HG02610 (cell line): ENCODE measurements around the gene GGA3.

ENCODE experiments used
- ATAC-seq: cut with Tn5 transposase; IDR thresholded peaks from one replicate; pipeline ENCODE4 v1.9.1; 2021; ENCODE audit warnings: mild to moderate bottlenecking, moderate library complexity; ENCODE audit not compliant: unreplicated experiment

The GGA3 gene

GRCh38 chr17:75250009-75250471 lies 11.4 kb downstream of the GGA3 start:
- ATAC-seq: peak; percentile 88

DNA sequence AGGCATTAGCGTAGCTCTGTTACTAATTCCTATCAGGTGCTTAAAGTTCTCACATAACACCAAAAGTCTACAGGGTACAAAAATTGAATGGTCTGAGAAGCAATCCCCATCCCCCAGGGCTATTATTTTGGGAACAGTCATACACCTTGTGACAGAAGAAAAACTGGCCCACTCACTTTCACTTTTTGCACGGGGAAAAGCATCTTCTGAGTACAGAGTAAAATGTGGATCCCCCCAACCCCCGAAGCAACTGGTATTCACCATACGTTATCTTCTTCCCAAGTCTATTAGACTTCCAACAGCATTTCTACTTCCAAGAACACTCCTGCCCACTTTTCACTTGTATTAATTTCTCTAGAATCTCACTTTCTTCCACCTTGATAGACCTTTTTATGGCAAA lies 11.8 kb downstream of the GGA3 start:
- ATAC-seq: no peak

DNA sequence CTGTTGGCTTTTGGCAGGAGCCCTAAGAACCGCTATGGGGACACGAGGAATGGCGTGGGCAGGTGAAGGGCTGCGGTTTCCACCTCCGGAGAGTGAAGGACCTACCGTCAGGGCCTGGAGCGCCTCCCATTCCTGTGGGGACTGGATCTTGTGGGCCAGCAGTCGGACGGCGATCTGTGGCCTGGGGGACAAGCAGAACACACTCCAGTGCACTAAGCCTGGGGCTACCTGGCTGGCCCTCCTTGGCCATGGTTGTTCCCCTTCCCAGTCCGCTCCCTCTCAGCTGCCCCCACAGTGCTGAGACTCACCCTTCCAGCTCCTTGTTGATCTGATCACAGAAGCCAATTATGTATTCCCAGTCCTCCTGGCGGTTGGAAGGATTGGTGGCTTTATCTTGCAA lies 15.0 kb downstream of the GGA3 start:
- no peak for ATAC-seq

- ATAC-seq: no peak
These were observed 16.4 kb downstream of the GGA3 start for GRCh38 chr17:75245011-75245410.

- ATAC-seq: no peak
These were observed 17.1 kb downstream of the GGA3 start for GRCh38 chr17:75244133-75244866.

DNA sequence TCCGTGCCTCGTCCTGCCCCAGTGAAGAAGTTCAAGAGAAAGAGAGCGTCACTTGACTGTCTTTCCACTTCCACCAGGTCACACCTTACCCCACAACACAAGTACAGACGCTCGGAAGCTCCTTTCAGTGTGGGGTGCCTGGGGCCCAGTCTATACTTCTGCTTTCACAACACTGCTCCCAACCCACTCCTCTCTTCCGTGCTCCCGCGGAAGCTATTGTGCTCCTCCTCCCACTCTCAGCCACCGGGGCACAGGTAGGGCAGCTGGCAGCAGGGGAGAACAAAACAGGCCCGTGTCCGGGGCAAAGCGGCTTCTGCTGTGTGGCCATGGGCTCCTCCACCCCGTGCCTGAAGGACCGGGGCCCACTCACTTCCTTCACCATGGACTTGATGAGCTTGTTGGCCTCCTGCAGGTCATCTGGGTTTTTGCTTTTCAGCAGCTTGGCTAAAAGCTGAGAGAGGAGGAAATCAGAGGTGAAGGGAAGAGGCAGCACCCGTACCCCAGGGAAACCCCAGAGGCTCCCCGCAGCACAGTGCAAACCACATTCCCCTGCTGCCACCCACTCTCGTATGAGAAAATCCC lies 18.9 kb downstream of the GGA3 start:
- ATAC-seq: peak; percentile 35

DNA sequence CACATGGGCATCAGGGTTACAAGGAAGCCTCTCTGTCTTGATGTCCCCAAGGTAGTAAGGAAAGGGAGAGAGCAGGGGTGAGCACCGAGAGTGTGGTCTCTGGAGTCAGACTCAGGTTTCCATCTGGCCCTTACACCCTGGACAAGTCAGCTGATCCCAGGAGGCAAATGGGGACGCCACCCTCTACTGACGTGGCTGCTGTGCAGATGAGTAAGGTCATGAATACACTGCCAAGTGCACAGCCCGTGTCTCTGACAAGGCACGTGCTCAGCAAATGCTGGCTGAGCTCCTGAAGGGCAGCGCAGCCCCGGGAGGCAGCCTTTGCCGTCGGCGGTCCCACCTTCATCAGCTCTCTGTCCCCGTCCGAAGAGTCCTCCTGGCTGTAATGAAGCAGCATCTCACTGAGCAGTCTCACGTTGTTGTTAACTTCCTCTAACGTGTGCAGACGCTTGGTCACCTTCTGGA lies 19.4 kb downstream of the GGA3 start:
- no peak for ATAC-seq

DNA sequence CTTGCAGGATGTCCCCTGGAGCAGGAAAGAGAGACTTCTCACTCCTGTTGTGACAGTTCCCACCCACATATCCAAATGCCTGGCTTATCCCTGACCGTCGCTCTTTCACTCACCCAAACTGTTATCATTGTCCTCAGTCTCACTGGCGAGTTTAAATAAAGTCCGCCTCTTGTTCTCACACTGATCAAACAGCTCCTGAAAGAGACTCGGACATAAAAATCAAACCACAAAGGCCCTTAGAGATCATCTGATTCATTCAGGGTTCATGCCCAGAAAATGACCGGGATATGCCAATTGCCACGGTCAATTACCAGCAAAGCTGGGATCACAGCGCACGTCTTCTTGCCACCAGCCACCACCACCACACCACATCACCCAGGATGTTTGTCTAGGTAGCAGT lies 19.9 kb downstream of the GGA3 start:
- no peak for ATAC-seq

DNA sequence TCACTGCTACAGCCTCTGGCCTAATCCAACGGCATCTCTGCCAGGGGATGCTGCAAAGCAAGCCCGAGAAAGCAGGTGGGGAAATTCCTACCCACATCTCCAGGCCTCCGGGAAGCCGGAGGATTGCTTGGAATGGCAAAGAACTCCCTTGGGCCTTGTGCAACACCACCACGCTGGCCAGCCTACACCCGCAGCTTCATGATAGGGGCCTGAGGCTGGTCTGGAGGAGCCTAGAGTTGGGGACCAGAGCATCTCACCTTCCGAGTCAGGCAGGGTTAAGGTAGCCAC lies 20.3 kb downstream of the GGA3 start:
- ATAC-seq: no peak

- ATAC-seq: no peak
These were observed 20.8 kb downstream of the GGA3 start for GRCh38 chr17:75240394-75241142.

- no peak for ATAC-seq
These were observed 21.5 kb downstream of the GGA3 start for GRCh38 chr17:75239778-75240393.

- ATAC-seq: no peak
These were observed 22.2 kb downstream of the GGA3 start for GRCh38 chr17:75239214-75239613.

DNA sequence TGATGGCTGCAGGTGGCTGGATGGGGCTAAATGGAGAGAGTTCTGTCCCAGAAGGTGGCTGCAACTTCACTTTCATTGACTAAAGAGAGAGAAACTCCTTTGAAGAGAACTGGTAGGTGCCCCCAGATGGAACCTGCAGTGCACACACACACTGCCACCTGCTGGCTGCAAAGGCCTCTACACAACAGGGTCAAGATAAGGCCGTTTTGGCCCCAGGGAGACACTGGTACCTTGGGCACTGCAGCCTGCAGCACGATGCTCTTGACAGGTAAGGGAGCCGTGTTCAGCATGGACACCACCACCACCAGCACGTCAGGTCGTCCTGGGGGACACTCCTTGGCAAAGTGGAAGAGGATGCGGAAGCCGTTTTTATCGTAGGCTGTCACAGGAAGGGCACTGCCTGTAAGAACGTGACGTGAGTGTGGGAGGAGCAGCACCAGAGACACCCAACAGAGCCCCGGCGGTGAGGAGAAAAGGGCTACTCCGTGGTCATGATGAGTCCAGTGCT lies 22.7 kb downstream of the GGA3 start:
- ATAC-seq: peak; percentile 35

GRCh38 chr17:75238020-75238580 lies 23.3 kb downstream of the GGA3 start:
- ATAC-seq: no peak

GRCh38 chr17:75237100-75238014 lies 24.0 kb downstream of the GGA3 start:
- ATAC-seq: no peak

DNA sequence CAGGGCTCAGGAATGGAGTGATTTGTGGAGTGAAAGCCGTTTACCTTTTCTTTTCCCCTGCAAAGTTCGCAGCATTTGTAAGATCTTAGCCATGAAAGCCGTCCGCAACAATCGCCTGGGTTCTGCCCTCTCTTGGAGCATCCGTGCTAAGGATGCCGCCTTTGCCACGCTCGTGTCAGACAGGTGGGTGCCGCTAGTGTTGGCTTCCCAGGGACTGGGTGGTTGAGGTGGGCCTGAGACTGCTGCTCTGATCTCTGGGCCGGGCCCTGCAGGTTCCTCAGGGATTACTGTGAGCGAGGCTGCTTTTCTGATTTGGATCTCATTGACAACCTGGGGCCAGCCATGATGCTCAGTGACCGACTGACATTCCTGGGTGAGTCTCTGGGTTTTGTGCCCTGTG lies 28.6 kb downstream of the GGA3 start:
- no peak for ATAC-seq

DNA sequence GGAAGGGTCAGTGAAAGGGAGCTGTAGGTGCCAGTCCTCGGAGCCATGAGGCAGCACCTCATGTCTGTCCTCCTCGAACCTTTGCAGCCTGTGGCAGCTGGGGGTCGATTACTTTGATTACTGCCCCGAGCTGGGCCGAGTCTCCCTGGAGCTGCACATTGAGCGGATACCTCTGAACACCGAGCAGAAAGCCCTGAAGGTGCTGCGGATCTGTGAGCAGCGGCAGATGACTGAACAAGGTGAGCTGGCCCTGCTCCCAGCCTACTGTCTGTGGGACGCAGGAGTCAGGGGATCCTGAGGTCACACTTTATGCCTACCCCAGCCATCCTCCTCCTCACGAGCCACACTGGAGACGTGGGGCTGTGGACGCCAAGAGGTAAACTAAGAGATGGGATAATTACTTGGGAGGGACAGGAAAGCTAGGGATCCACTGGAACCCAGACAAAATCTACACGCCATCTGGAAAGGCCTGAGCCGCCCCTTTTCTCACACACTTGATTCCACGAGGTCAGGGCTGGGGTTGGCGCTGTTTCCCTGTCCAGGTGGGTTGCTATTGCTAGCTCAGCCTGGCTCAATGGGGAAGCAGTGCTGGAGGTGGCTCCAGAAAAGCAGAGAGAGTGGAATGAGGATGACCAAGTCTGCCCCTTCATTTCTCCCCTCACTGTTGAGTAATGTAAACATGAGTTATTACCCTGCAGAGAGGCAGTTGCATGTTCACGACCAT lies 29.5 kb downstream of the GGA3 start:
- ATAC-seq: no peak

- no peak for ATAC-seq
These were observed 30.3 kb downstream of the GGA3 start for GRCh38 chr17:75231071-75231470.

- ATAC-seq: no peak
These were observed 32.6 kb downstream of the GGA3 start for GRCh38 chr17:75228847-75229246.
